Measurements from ENCODE around the gene VCAN.

Gene VCAN

GRCh38 chr5:83542839-83543238 lies 71.3 kb downstream of the VCAN start:
- Histone ChIP-seq H3K27me3 (ENCODE audit: control insufficient read depth in 2 of 2, insufficient read depth in 2 of 2, low read length in 2 of 2) (no peaks in the 10 kb centered on the region), H3K9ac (ENCODE audit: low read depth in 1 of 2, low read length in 2 of 2) (no peak overlapping the region), H3K4me3 (ENCODE audit: low read length in 2 of 2) (no peak overlapping the region), H3K4me1 (ENCODE audit: control insufficient read depth in 2 of 2, insufficient read depth in 2 of 2, low read length in 2 of 2) (no peaks in the 10 kb centered on the region), H3K27ac (ENCODE audit: low read depth in 2 of 2, low read length in 2 of 2) (no peak overlapping the region), H3K36me3 (ENCODE audit: control insufficient read depth in 2 of 2, insufficient read depth in 2 of 2, low read length in 2 of 2) (no peaks in the 10 kb centered on the region), H3K9me3 (ENCODE audit: control insufficient read depth in 2 of 2, low read length in 2 of 2) (no peaks in the 10 kb centered on the region)

DNA sequence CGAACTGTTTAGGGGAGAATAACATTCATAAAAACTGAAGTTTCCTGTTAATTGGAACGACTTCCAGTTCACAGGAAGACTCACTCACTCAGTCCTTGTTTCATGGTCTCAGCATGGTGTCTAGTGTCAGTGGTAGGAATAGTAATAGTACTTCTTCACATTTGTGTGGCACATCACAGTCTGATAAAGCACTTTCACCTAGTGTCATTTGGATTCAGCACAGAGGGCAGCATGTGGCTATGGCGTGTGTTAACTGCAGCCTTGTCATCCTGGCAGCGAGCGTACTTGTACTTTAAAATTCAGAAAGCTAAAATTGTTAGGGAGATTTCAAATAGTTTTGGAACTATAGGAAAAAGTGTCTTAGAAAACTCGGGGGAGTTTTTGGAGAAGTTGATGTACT lies 72.4 kb downstream of the VCAN start:
- H3K36me3 ChIP-seq (ENCODE audit: control insufficient read depth in 2 of 2, insufficient read depth in 2 of 2, low read length in 2 of 2): no peaks in the 10 kb centered on the region
- H3K4me1 ChIP-seq (ENCODE audit: control insufficient read depth in 2 of 2, insufficient read depth in 2 of 2, low read length in 2 of 2): no peaks in the 10 kb centered on the region
- H3K9me3 ChIP-seq (ENCODE audit: control insufficient read depth in 2 of 2, low read length in 2 of 2): no peaks in the 10 kb centered on the region
- H3K27me3 ChIP-seq (ENCODE audit: control insufficient read depth in 2 of 2, insufficient read depth in 2 of 2, low read length in 2 of 2): no peaks in the 10 kb centered on the region
- H3K27ac ChIP-seq (ENCODE audit: low read depth in 2 of 2, low read length in 2 of 2): no peak overlapping the region
- H3K4me3 ChIP-seq (ENCODE audit: low read length in 2 of 2): no peak overlapping the region
- no peak overlapping the region for H3K9ac ChIP-seq (ENCODE audit: low read depth in 1 of 2, low read length in 2 of 2)

DNA sequence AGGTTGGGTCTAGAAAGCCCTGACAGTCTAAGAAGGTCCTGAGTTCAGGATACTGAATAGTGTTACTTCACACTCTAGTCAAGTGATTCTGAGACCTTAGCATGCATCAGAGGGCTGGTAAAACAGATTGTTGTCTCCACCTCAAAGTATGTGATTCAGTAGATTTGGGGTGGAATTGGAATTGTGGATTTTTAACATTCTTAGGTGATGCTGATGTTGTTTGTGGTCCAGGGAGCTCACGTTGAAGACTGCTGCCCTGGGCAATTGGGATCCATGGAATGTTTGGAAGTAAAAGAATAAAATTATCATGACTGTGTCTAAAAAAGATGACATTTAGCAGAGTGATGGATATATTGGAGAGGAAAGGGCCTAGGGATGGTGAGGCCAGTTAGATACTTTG lies 75.6 kb downstream of the VCAN start:
- H3K4me3 ChIP-seq (ENCODE audit: low read length in 2 of 2): no peak overlapping the region
- no peak overlapping the region for H3K9ac ChIP-seq (ENCODE audit: low read depth in 1 of 2, low read length in 2 of 2)
- no peak overlapping the region for H3K27ac ChIP-seq (ENCODE audit: low read depth in 2 of 2, low read length in 2 of 2)
- H3K27me3 ChIP-seq (ENCODE audit: control insufficient read depth in 2 of 2, insufficient read depth in 2 of 2, low read length in 2 of 2): no peaks in the 10 kb centered on the region
- H3K4me1 ChIP-seq (ENCODE audit: control insufficient read depth in 2 of 2, insufficient read depth in 2 of 2, low read length in 2 of 2): no peaks in the 10 kb centered on the region
- no peaks in the 10 kb centered on the region for H3K36me3 ChIP-seq (ENCODE audit: control insufficient read depth in 2 of 2, insufficient read depth in 2 of 2, low read length in 2 of 2)
- no peaks in the 10 kb centered on the region for H3K9me3 ChIP-seq (ENCODE audit: control insufficient read depth in 2 of 2, low read length in 2 of 2)

- Histone ChIP-seq H3K9me3 (ENCODE audit: control insufficient read depth in 2 of 2, low read length in 2 of 2) (no peaks in the 10 kb centered on the region), H3K36me3 (ENCODE audit: control insufficient read depth in 2 of 2, insufficient read depth in 2 of 2, low read length in 2 of 2) (no peaks in the 10 kb centered on the region), H3K4me3 (ENCODE audit: low read length in 2 of 2) (no peak overlapping the region), H3K27ac (ENCODE audit: low read depth in 2 of 2, low read length in 2 of 2) (no peak overlapping the region), H3K27me3 (ENCODE audit: control insufficient read depth in 2 of 2, insufficient read depth in 2 of 2, low read length in 2 of 2) (no peaks in the 10 kb centered on the region), H3K9ac (ENCODE audit: low read depth in 1 of 2, low read length in 2 of 2) (no peak overlapping the region), H3K4me1 (ENCODE audit: control insufficient read depth in 2 of 2, insufficient read depth in 2 of 2, low read length in 2 of 2) (no peaks in the 10 kb centered on the region)
These were observed 76.3 kb downstream of the VCAN start for GRCh38 chr5:83547889-83548288.

DNA sequence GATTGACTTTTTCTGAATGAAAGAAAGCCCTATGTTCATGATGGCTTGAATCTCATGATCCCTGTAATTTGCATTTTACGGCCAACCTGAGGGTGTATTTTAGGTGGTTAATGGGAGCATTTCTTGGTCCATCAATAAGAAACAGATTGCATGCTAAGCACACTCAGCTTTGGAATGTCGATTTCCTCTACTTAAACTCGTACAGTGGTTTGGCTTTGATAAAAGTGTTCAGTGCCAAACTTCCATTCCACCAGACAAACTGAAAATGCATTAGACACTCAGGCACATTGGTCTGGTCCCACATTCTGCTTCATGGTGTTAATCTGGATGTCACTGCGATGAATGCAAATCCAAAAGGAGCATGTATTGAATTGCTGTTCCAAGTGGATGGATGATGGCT lies 77.0 kb downstream of the VCAN start:
- H3K27me3 ChIP-seq (ENCODE audit: control insufficient read depth in 2 of 2, insufficient read depth in 2 of 2, low read length in 2 of 2): no peaks in the 10 kb centered on the region
- H3K36me3 ChIP-seq (ENCODE audit: control insufficient read depth in 2 of 2, insufficient read depth in 2 of 2, low read length in 2 of 2): no peaks in the 10 kb centered on the region
- H3K4me3 ChIP-seq (ENCODE audit: low read length in 2 of 2): no peak overlapping the region
- H3K9me3 ChIP-seq (ENCODE audit: control insufficient read depth in 2 of 2, low read length in 2 of 2): no peaks in the 10 kb centered on the region
- H3K9ac ChIP-seq (ENCODE audit: low read depth in 1 of 2, low read length in 2 of 2): no peak overlapping the region
- no peak overlapping the region for H3K27ac ChIP-seq (ENCODE audit: low read depth in 2 of 2, low read length in 2 of 2)
- no peaks in the 10 kb centered on the region for H3K4me1 ChIP-seq (ENCODE audit: control insufficient read depth in 2 of 2, insufficient read depth in 2 of 2, low read length in 2 of 2)

DNA sequence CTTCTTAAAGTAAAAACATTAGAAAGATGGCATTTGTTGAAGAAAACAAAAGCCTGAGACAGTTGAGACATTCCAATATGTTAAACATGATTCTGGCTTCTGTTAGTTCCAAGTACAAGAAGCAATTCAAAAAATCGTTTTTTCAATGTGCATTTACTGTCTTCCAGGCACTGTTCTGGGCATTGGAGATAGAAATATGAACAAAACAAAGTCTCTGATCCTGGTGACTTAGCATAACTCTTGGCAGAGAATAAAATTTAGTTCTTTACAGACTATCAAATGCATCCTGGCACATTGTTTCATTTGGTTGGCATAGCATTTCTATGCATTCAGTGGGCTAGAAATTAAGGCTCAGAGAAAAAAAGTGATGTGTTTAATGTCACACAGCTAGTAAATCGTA lies 77.5 kb downstream of the VCAN start:
- no peak overlapping the region for H3K4me3 ChIP-seq (ENCODE audit: low read length in 2 of 2)

DNA sequence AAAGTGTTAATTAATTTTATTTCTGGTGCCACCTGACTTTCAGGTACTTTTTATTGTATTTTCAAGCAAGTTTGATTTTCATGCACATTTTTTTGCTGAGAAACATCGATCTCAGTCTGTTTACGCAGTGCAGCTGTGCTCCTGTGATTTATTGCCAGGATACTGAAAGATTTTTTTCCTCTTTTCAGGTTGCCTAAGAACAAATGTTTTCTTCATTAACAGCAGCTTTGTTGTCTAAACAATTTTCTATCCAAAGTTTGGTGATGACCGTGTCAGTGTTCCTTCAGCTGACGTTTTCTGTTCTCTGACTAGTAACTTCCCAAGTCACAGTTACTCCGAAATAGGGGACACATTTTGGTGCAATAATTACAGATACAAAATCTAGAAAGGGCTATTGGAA lies 78.1 kb downstream of the VCAN start:
- no peaks in the 10 kb centered on the region for H3K4me1 ChIP-seq (ENCODE audit: control insufficient read depth in 2 of 2, insufficient read depth in 2 of 2, low read length in 2 of 2)
- no peak overlapping the region for H3K9ac ChIP-seq (ENCODE audit: low read depth in 1 of 2, low read length in 2 of 2)
- H3K4me3 ChIP-seq (ENCODE audit: low read length in 2 of 2): no peak overlapping the region
- H3K9me3 ChIP-seq (ENCODE audit: control insufficient read depth in 2 of 2, low read length in 2 of 2): no peaks in the 10 kb centered on the region
- no peaks in the 10 kb centered on the region for H3K27me3 ChIP-seq (ENCODE audit: control insufficient read depth in 2 of 2, insufficient read depth in 2 of 2, low read length in 2 of 2)
- no peaks in the 10 kb centered on the region for H3K36me3 ChIP-seq (ENCODE audit: control insufficient read depth in 2 of 2, insufficient read depth in 2 of 2, low read length in 2 of 2)
- H3K27ac ChIP-seq (ENCODE audit: low read depth in 2 of 2, low read length in 2 of 2): no peak overlapping the region

More for the DNA sequence above, 77.5 kb downstream of the VCAN start:
- Histone ChIP-seq H3K27ac (ENCODE audit: low read depth in 2 of 2, low read length in 2 of 2) (no peak overlapping the region), H3K4me1 (ENCODE audit: control insufficient read depth in 2 of 2, insufficient read depth in 2 of 2, low read length in 2 of 2) (no peaks in the 10 kb centered on the region), H3K9me3 (ENCODE audit: control insufficient read depth in 2 of 2, low read length in 2 of 2) (no peaks in the 10 kb centered on the region), H3K36me3 (ENCODE audit: control insufficient read depth in 2 of 2, insufficient read depth in 2 of 2, low read length in 2 of 2) (no peaks in the 10 kb centered on the region), H3K27me3 (ENCODE audit: control insufficient read depth in 2 of 2, insufficient read depth in 2 of 2, low read length in 2 of 2) (no peaks in the 10 kb centered on the region), H3K9ac (ENCODE audit: low read depth in 1 of 2, low read length in 2 of 2) (no peak overlapping the region)

GRCh38 chr5:83551821-83552220 lies 80.3 kb downstream of the VCAN start:
- H3K4me3 ChIP-seq (ENCODE audit: low read length in 2 of 2): no peak overlapping the region
- no peak overlapping the region for H3K27ac ChIP-seq (ENCODE audit: low read depth in 2 of 2, low read length in 2 of 2)
- H3K9me3 ChIP-seq (ENCODE audit: control insufficient read depth in 2 of 2, low read length in 2 of 2): no peaks in the 10 kb centered on the region
- no peaks in the 10 kb centered on the region for H3K4me1 ChIP-seq (ENCODE audit: control insufficient read depth in 2 of 2, insufficient read depth in 2 of 2, low read length in 2 of 2)
- H3K27me3 ChIP-seq (ENCODE audit: control insufficient read depth in 2 of 2, insufficient read depth in 2 of 2, low read length in 2 of 2): no peaks in the 10 kb centered on the region
- no peaks in the 10 kb centered on the region for H3K36me3 ChIP-seq (ENCODE audit: control insufficient read depth in 2 of 2, insufficient read depth in 2 of 2, low read length in 2 of 2)
- no peak overlapping the region for H3K9ac ChIP-seq (ENCODE audit: low read depth in 1 of 2, low read length in 2 of 2)

DNA sequence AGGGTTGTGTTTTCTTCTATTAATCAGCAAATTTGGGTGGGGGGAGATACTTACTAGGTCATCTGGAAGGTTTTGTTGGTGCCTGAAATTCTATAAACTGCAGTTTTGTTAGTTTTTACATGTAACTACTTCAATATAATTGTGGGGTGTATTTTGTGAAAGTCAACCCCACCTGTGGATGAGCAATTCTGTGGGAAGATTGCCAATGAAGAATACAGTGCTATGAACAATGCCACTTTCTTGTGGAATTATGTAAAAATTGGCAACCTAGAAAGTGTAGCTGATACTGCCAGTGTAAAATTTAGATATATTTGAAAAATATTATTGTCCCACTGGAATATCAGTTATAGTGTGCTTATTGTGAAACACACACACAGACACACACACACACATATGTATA lies 80.7 kb downstream of the VCAN start:
- Histone ChIP-seq H3K9me3 (ENCODE audit: control insufficient read depth in 2 of 2, low read length in 2 of 2) (no peaks in the 10 kb centered on the region), H3K27ac (ENCODE audit: low read depth in 2 of 2, low read length in 2 of 2) (no peak overlapping the region), H3K9ac (ENCODE audit: low read depth in 1 of 2, low read length in 2 of 2) (no peak overlapping the region), H3K4me3 (ENCODE audit: low read length in 2 of 2) (no peak overlapping the region), H3K36me3 (ENCODE audit: control insufficient read depth in 2 of 2, insufficient read depth in 2 of 2, low read length in 2 of 2) (no peaks in the 10 kb centered on the region), H3K27me3 (ENCODE audit: control insufficient read depth in 2 of 2, insufficient read depth in 2 of 2, low read length in 2 of 2) (no peaks in the 10 kb centered on the region), H3K4me1 (ENCODE audit: control insufficient read depth in 2 of 2, insufficient read depth in 2 of 2, low read length in 2 of 2) (no peaks in the 10 kb centered on the region)

DNA sequence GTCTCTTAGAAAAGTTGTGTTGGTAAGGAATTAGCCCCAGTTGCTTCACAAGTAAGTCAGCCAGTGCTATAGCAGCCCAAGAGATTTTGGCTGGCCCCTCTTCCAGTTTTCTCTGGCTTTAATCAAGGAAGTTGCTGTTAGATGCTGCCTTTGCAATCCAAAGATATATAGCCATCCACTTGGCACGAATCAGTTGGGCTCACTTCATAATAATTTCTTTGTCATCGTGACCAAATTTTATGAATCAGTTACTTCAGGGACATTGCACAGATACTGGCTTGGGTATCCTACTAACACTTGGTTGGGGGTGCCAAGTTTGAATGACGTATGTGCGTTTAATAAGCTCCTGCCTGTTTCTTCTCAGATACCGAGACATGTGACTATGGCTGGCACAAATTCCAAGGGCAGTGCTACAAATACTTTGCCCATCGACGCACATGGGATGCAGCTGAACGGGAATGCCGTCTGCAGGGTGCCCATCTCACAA lies 81.5 kb downstream of the VCAN start:
- Histone ChIP-seq H3K4me1 (ENCODE audit: control insufficient read depth in 2 of 2, insufficient read depth in 2 of 2, low read length in 2 of 2) (no peaks in the 10 kb centered on the region), H3K27me3 (ENCODE audit: control insufficient read depth in 2 of 2, insufficient read depth in 2 of 2, low read length in 2 of 2) (no peaks in the 10 kb centered on the region), H3K4me3 (ENCODE audit: low read length in 2 of 2) (no peak overlapping the region), H3K27ac (ENCODE audit: low read depth in 2 of 2, low read length in 2 of 2) (no peak overlapping the region), H3K9ac (ENCODE audit: low read depth in 1 of 2, low read length in 2 of 2) (no peak overlapping the region), H3K9me3 (ENCODE audit: control insufficient read depth in 2 of 2, low read length in 2 of 2) (no peaks in the 10 kb centered on the region), H3K36me3 (ENCODE audit: control insufficient read depth in 2 of 2, insufficient read depth in 2 of 2, low read length in 2 of 2) (no peaks in the 10 kb centered on the region)

DNA sequence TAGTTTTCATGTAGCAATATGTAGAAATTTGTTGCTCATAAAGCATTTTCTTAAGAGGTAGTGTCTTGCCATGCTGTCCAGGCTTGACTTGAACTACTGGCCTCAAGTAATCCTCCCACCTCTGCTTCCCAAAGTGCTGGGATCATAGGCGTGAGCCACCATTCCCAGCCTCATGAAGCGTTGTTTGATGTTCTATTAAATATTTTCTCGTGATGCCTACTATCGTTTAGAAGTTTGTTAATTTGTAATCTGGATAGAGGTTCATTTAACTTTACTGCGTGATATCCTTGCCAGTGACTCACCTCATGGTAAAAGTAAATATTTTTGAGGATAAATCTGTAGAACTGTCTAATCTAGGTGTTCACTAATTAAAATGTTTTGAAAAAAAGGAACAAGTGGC lies 82.6 kb downstream of the VCAN start:
- H3K9ac ChIP-seq (ENCODE audit: low read depth in 1 of 2, low read length in 2 of 2): no peak overlapping the region
- H3K4me3 ChIP-seq (ENCODE audit: low read length in 2 of 2): no peak overlapping the region
- no peaks in the 10 kb centered on the region for H3K36me3 ChIP-seq (ENCODE audit: control insufficient read depth in 2 of 2, insufficient read depth in 2 of 2, low read length in 2 of 2)
- no peaks in the 10 kb centered on the region for H3K4me1 ChIP-seq (ENCODE audit: control insufficient read depth in 2 of 2, insufficient read depth in 2 of 2, low read length in 2 of 2)
- no peak overlapping the region for H3K27ac ChIP-seq (ENCODE audit: low read depth in 2 of 2, low read length in 2 of 2)
- no peaks in the 10 kb centered on the region for H3K9me3 ChIP-seq (ENCODE audit: control insufficient read depth in 2 of 2, low read length in 2 of 2)
- no peaks in the 10 kb centered on the region for H3K27me3 ChIP-seq (ENCODE audit: control insufficient read depth in 2 of 2, insufficient read depth in 2 of 2, low read length in 2 of 2)

Data from mucosa of rectum (tissue), 2 donors.